ENCODE measurements around the gene ZBTB32. TPM values are rescaled to one million over a fixed set of nuclear protein-coding genes. Genes with fewer than 3 reads are reported as not detected.

Gene ZBTB32
- total RNA-seq, 1 experiment from 2014 or later, result not detected

- CTCF ChIA-PET, result no interaction called here
- H3K79me2 ChIP-seq (ENCODE audit: low read depth), result no peaks in the 10 kb centered on the region
These were observed 4.0 kb downstream of the ZBTB32 start for GRCh38 chr19:35708391-35708790.

DNA sequence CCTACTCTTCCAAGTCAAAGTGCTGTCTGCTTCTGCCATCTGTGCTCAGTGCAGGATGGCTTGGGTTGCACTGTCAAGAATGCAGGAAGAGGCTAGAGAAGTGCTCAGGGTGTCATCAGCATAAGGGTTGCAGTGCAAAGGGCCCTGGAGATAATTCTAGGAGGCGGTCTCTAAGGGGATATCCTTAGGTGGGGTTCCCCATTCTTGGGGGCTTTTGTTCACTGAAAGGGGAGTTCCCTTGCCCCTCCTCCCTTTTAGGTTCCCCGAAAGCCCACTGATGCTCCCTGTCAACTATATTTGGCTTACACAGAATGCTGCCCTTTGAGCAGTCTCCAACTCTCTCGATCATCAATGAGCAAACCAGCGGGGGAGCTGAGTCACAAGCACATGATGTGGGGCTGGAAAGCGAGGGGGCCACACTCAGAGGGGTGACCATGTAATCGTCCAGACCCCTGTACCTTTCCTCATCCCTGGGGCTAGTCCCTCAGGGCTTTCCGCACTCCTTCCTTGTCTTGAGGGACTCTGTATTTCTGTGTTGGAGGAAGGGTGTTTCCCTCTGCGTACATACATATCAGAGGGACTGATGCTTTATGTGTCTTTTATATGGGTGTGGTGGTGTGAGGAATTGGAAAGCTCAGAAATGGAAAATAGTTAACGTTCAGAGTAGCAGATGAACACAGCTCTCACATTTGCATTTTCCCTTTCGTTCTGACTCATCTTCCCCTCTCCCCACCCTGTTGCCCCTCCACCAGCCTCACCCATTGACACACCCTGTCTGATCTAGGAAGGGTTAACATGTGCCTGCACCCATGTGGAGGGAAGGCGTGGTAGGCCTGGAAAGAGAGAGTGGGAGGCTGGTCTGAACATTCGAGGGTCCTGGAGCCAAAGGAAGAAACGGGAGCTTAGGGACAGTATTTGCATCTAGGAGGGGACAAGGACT is 6.7 kb downstream of the ZBTB32 start:
- Histone ChIP-seq H3K4me1 (replicated peaks; ENCODE audit: insufficient read depth) (peaks cover 20% of the 10 kb centered on the region), H3K27me3 (ENCODE audit: insufficient read depth, low read depth) (no peaks in the 10 kb centered on the region), H3K79me2 (ENCODE audit: low read depth) (peaks cover 12% of the 10 kb centered on the region; the same call in 1 of the 2 replicates), H3K36me3 (ENCODE audit: low read depth) (no peaks in the 10 kb centered on the region), H2AFZ (no peak overlapping the region), H3K4me2 (no peak overlapping the region), H3K9me3 (ENCODE audit: insufficient read depth, low read depth) (no peaks in the 10 kb centered on the region), H3F3A (ENCODE audit: insufficient read depth, low read depth) (no peaks in the 10 kb centered on the region), H4K20me1 (ENCODE audit: insufficient read depth) (no peaks in the 10 kb centered on the region), H3K9me2 (ENCODE audit: insufficient read depth) (no peaks in the 10 kb centered on the region), H3K27ac (no peak overlapping the region), H3K4me3 (no peak overlapping the region)
- intact Hi-C loops (cut with micrococcal nuclease; ENCODE audit: unreplicated experiment), result no loop called here
- no peak for DNase-seq
- no TSS peak for BruUV-seq (replicated peaks)
- no peak for TF ChIP-seq EZH2 (IDR thresholded peaks at IDR 0.05; ENCODE audit: low read depth)
- TF ChIP-seq CTCF (conservative IDR thresholded peaks at IDR 0.05), result no peak
- ChIA-PET CTCF (interaction anchor here (0.6 kb wide), 1 partner anchor 230 kb away, joined by 6 read pairs; no protein-coding TSS in a partner anchor), POLR2A (ENCODE audit: unreplicated experiment) (no interaction called here)

More at GRCh38 chr19:35708391-35708790, 4.0 kb downstream of the ZBTB32 start:
- H3K9me2 ChIP-seq (ENCODE audit: insufficient read depth), result no peaks in the 10 kb centered on the region
- no peaks in the 10 kb centered on the region for H3K9me3 ChIP-seq (ENCODE audit: insufficient read depth, low read depth)
- no peak overlapping the region for H3K4me2 ChIP-seq
- no peaks in the 10 kb centered on the region for H3K36me3 ChIP-seq (ENCODE audit: low read depth)
- H3K27ac ChIP-seq, result no peak overlapping the region
- BruUV-seq (replicated peaks), result no TSS peak
- POLR2A ChIA-PET (ENCODE audit: unreplicated experiment), result no interaction called here
- H4K20me1 ChIP-seq (ENCODE audit: insufficient read depth), result no peaks in the 10 kb centered on the region
- peaks cover 6% of the 10 kb centered on the region; the same call in 1 of the 2 replicates for H3K4me1 ChIP-seq (replicated peaks; ENCODE audit: insufficient read depth)
- H3K27me3 ChIP-seq (ENCODE audit: insufficient read depth, low read depth), result no peaks in the 10 kb centered on the region
- TF ChIP-seq CTCF (conservative IDR thresholded peaks at IDR 0.05), result no peak
- H3K4me3 ChIP-seq, result no peak overlapping the region
- DNase-seq, result peak in 1 of 2 experiments; percentile 52
- intact Hi-C loops (cut with micrococcal nuclease; ENCODE audit: unreplicated experiment), result no loop called here
- no peaks in the 10 kb centered on the region for H3F3A ChIP-seq (ENCODE audit: insufficient read depth, low read depth)
- H2AFZ ChIP-seq, result no peak overlapping the region

DNA sequence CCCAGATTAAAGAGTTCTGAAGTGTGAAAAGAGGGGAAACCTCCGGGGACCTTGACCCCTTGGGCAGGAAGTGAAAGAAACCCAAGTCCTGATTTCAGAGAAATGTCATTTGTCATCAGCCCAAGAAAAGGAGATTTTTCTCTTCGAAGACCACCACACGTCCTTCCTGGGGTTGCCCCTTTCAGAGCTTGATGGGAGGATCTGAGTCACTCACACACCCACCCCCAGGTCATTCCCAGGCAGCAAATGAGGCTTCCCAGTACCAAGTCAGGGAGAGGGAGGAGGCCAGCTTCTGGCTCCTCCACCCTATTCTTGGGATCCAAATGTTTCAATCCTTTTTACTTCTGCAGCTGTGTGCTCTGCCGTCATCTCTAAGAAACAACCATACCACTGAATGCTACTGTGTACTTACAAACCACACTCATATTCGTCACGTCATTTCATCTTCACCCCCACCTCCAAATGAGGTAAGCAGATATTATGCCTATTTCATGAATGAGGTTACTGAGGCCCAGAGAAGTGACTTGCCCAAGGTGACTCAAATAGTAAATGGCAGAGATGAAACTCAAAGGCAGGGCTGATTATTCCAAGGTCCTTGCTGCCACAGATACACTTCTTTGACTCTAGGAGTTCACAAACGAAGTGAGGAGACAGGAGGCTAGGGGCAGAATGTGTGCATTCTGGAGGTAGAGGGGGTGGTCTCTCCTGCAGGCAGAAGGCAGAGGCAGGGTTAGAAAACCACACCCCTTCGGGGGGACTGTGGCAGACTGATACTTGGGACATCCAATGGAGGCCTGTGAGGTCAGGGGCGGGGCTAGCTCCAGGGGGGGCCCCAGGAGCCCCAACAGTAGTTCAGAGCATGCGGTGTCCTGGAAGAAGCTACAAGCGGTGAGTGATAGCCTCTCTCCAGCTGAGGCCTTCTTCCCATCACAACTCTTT is 8.5 kb downstream of the ZBTB32 start:
- Histone ChIP-seq H3K36me3 (ENCODE audit: low read depth) (no peaks in the 10 kb centered on the region), H3K27ac (no peak overlapping the region), H2AFZ (no peak overlapping the region), H3K27me3 (ENCODE audit: insufficient read depth, low read depth) (no peaks in the 10 kb centered on the region), H3K9me3 (ENCODE audit: insufficient read depth, low read depth) (no peaks in the 10 kb centered on the region), H3K79me2 (ENCODE audit: low read depth) (peaks cover 12% of the 10 kb centered on the region; the same call in 1 of the 2 replicates), H3K4me3 (no peak overlapping the region), H3K9me2 (ENCODE audit: insufficient read depth) (no peaks in the 10 kb centered on the region), H4K20me1 (ENCODE audit: insufficient read depth) (no peaks in the 10 kb centered on the region), H3K4me2 (no peak overlapping the region), H3F3A (ENCODE audit: insufficient read depth, low read depth) (peaks cover 6% of the 10 kb centered on the region; the same call in 1 of the 2 replicates), H3K4me1 (replicated peaks; ENCODE audit: insufficient read depth) (peaks cover 20% of the 10 kb centered on the region)
- no TSS peak for BruUV-seq (replicated peaks)
- no peak for TF ChIP-seq EZH2 (IDR thresholded peaks at IDR 0.05; ENCODE audit: low read depth)
- TF ChIP-seq CTCF (conservative IDR thresholded peaks at IDR 0.05), result no peak
- POLR2A ChIA-PET (ENCODE audit: unreplicated experiment), result no interaction called here
- intact Hi-C loops (cut with micrococcal nuclease; ENCODE audit: unreplicated experiment), result no loop called here
- CTCF ChIA-PET, result interaction anchor here (0.7 kb wide), 1 partner anchor 358 kb away, joined by 3 read pairs; no protein-coding TSS in a partner anchor
- DNase-seq, result no peak
